ENCODE measurements around the gene PHEX. TPM values are rescaled to one million over a fixed set of nuclear protein-coding genes. Genes with fewer than 3 reads are reported as not detected.

Gene PHEX
- total RNA-seq, 1 experiment from 2014 or later = 0.27 TPM

- no peak overlapping the region for H3K9ac ChIP-seq (ENCODE audit: low read length)
- no TSS peak for BruUV-seq (replicated peaks)
- no peaks in the 10 kb centered on the region for H4K20me1 ChIP-seq (ENCODE audit: insufficient read depth)
- no peak overlapping the region for H3K27ac ChIP-seq (ENCODE audit: low read depth, low read length)
- no peak overlapping the region for H3K4me3 ChIP-seq (replicated peaks in 1 of 2; ENCODE audit: low read depth in 1 of 2, low read length in 2 of 2)
- no peak overlapping the region for H3K4me2 ChIP-seq (ENCODE audit: low read length)
- DNase-seq (ENCODE audit: low read depth, low spot score) (no peak), ATAC-seq (no peak)
- no peaks in the 10 kb centered on the region for H3K9me2 ChIP-seq (ENCODE audit: insufficient read depth)
- ChIA-PET CTCF (no interaction called here), POLR2A (no interaction called here), RAD21 (ENCODE audit: low non-redundant PET in 1 of 2, low total read pairs in 2 of 2, uncharacterized antibody in 2 of 2, unreplicated experiment in 2 of 2) (no interaction called here)
- no peaks in the 10 kb centered on the region for H3K27me3 ChIP-seq (ENCODE audit: insufficient read depth, low read length)
- TF ChIP-seq YY1 (IDR thresholded peaks at IDR 0.05; ENCODE audit: extremely low read depth, insufficient replicate concordance, low read depth, low read length) (no peak), ZFX (IDR thresholded peaks at IDR 0.05) (no peak), CBX3 (IDR thresholded peaks at IDR 0.05; ENCODE audit: low read depth) (no peak), EGR1 (IDR thresholded peaks at IDR 0.05; ENCODE audit: low read depth) (no peak), ZBTB33 (IDR thresholded peaks at IDR 0.05; ENCODE audit: extremely low read depth, insufficient replicate concordance, low read length) (no peak), MAX (IDR thresholded peaks at IDR 0.05) (no peak), FOSL1 (IDR thresholded peaks at IDR 0.05; ENCODE audit: low read depth) (no peak), JUND (IDR thresholded peaks at IDR 0.05) (no peak), ATF3 (IDR thresholded peaks at IDR 0.05) (no peak), EZH2phosphoT487 (IDR thresholded peaks at IDR 0.05; ENCODE audit: borderline replicate concordance) (no peak), ELF1 (IDR thresholded peaks at IDR 0.05; ENCODE audit: borderline replicate concordance, low read depth) (no peak), TCF7L2 (IDR thresholded peaks at IDR 0.05; ENCODE audit: borderline replicate concordance, extremely low read depth, insufficient read depth, insufficient read length) (no peak), EZH2 (IDR thresholded peaks at IDR 0.05) (no peak)
- no peak overlapping the region for H2AFZ ChIP-seq (ENCODE audit: low read depth, low read length, poor library complexity, severe bottlenecking)
- H3K36me3 ChIP-seq (ENCODE audit: control insufficient read depth in 1 of 2, insufficient read depth in 2 of 2, low read length in 2 of 2) = no peaks in the 10 kb centered on the region
- no peaks in the 10 kb centered on the region for H3K4me1 ChIP-seq (ENCODE audit: control insufficient read depth in 1 of 2, insufficient read depth in 2 of 2, low read length in 2 of 2)
- intact Hi-C loops (cut with micrococcal nuclease) = no loop called here
- H3K9me3 ChIP-seq (ENCODE audit: control insufficient read depth in 1 of 2, insufficient read depth in 1 of 2, low read depth in 1 of 2, low read length in 2 of 2) = no peaks in the 10 kb centered on the region
- no peaks in the 10 kb centered on the region for H3K79me2 ChIP-seq (ENCODE audit: insufficient read depth, low read length)
These were observed 123.0 kb downstream of the PHEX start for GRCh38 chrX:22155126-22155525.

Data from HCT116 (cell line).